Pancreas (tissue), 10 donors: ENCODE data around the gene KAT5. TPM values are rescaled to one million over a fixed set of nuclear protein-coding genes. Genes with fewer than 3 reads are reported as not detected.
"Not testable (repeated sequence)": the region's sequence is repeated elsewhere in the genome, so short reads cannot be mapped to it uniquely, and the experiment has no call there.

Experiments used
- ATAC-seq, 4 donors: fragments of 200-7000 bp; cut with Tn5 transposase; one replicate each; pipeline versions ENCODE4 v1.8.0 to v1.9.1; 2020; ENCODE audit warnings: mild to moderate bottlenecking in 4 of 4, moderate library complexity in 4 of 4
- DNase-seq, 6 donors: peaks; one replicate each; pipeline ENCODE4 v3.0.0-alpha.2; 2020
- FAIRE-seq: peaks from 2 replicates; lab custom pipeline; 2012; peaks lifted over from hg19 to GRCh38; lab: Jason Lieb, UNC
- H3K27ac ChIP-seq, 4 donors: fragments of 200-600 bp; sonication (generic); 1 replicate in 3 of 4; 2 replicates in 1 of 4; pipeline versions ENCODE4 v1.5.0 to v1.8.0; 2020
- H3K27me3 ChIP-seq, 4 donors: fragments of 200-600 bp; one replicate each; pipeline ENCODE4 v1.8.0; 2021
- H3K36me3 ChIP-seq, 3 donors: fragments of 200-600 bp; sonication (generic) in 1 of 3; one replicate each; pipeline versions ENCODE4 v1.5.0 to v1.8.0; 2020 to 2021
- H3K4me1 ChIP-seq, 3 donors: fragments of 200-600 bp; one replicate each; pipeline ENCODE4 v1.8.0; 2021
- H3K4me3 ChIP-seq, 4 donors: fragments of 200-600 bp; sonication (generic) in 2 of 4; one replicate each; pipeline versions ENCODE4 v1.5.0 to v1.8.0; 2020 to 2021
- H3K9me3 ChIP-seq, 4 donors: fragments of 200-600 bp; one replicate each; pipeline ENCODE4 v1.8.0; 2021
- whole genome bisulfite sequencing, 2 donors: extraction: QIAGEN DNeasy Blood & Tissue Kit; methylation state at CpG; one replicate each; pipeline ENCODE4 v1.1.7; 2013; 5-methylcytosine and 5-hydroxymethylcytosine counted together
- intact Hi-C, 3 donors: fragments of 100-400 bp; cut with DNase I; formaldehyde crosslinking; loops; one replicate each; pipeline versions ENCODE4 v1.11.1 to v1.14.2; 2022
- polyA plus RNA-seq, 2 donors: library from polyadenylated mRNA; stranded (reverse); fragments of 200-250 nt; gene quantifications; one replicate each; pipeline ENCODE4 v1.2.3, GENCODE V29; 2013
- total RNA-seq, 6 donors: library from RNA; stranded (reverse); fragmentation: NEBNext Ultra II Directional in 4 of 6; extraction: Animal tissue kit (Norgen Biotek cat#: 25700) in 4 of 6; gene quantifications; one replicate each; pipeline versions ENCODE4 v1.2.1 to v1.2.4, GENCODE V29; 2021 to 2023
- TF ChIP-seq, protein P1 (sequence below), 4 donors: fragments of 200-600 bp; sonication (generic) in 3 of 4; IDR thresholded peaks; one replicate each; pipeline versions ENCODE4 v1.5.0 to v1.8.0; 2021; ENCODE audit warnings: antibody characterized with exemption in 4 of 4
- donor health status: healthy with polysubstance abuse.
- donor health status: DM: no; HTN: no; CAD: no; lungs with moderate emphysema.
- donor health status: DM: no; HTN: no; CAD: no.
- donor health status: control.
- donor health status: control.
- donor health status: Bipolar disorder and iron deficiency.
- donor health status: DM: yes; HTN: yes; CAD: no.
- donor health status: DM: no; HTN: no; CAD: no.
- donor health status: DM: no; HTN: no; CAD: no.
- donor health status: DM: yes; HTN: yes; CAD: no.

KAT5 gene
- total and polyA plus RNA-seq, 8 donors = 26.5 to 99.6 (median 35.7) TPM

DNA sequence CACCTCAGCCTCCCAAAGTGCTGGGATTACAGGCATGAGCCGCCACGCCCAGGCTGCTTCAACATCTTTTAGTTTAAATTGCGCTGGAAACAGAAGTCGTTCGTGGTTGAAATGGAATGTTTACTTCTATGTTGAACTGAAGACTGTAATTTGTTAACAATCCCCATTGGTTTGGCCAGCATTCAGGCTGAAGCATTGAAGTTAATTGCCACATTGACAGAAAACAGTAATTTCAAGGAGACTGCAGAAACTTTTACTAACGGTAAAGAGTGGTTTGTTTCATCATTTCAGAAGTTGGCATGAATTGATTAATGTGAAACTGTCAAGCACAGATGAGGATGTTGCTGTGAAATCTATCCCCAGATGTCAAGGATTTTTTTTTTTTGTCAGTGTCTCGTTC lies 54.5 kb downstream of the KAT5 start:
- Histone ChIP-seq H3K36me3 (no peaks in the 10 kb centered on the region), H3K4me3 (no peak overlapping the region), H3K9me3 (no peaks in the 10 kb centered on the region), H3K4me1 (no peaks in the 10 kb centered on the region), H3K27me3 (no peaks in the 10 kb centered on the region), H3K27ac (no peak overlapping the region)
- TF ChIP-seq, protein P1, sequence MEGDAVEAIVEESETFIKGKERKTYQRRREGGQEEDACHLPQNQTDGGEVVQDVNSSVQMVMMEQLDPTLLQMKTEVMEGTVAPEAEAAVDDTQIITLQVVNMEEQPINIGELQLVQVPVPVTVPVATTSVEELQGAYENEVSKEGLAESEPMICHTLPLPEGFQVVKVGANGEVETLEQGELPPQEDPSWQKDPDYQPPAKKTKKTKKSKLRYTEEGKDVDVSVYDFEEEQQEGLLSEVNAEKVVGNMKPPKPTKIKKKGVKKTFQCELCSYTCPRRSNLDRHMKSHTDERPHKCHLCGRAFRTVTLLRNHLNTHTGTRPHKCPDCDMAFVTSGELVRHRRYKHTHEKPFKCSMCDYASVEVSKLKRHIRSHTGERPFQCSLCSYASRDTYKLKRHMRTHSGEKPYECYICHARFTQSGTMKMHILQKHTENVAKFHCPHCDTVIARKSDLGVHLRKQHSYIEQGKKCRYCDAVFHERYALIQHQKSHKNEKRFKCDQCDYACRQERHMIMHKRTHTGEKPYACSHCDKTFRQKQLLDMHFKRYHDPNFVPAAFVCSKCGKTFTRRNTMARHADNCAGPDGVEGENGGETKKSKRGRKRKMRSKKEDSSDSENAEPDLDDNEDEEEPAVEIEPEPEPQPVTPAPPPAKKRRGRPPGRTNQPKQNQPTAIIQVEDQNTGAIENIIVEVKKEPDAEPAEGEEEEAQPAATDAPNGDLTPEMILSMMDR (IDR thresholded peaks at IDR 0.05) = no peak
- WGBS, 2 donors = 67 to 76% methylated on average over 7 of the region's 7 CpGs
- ATAC-seq (no peak), FAIRE-seq (no peak), DNase-seq (no peak)
- intact Hi-C loops = no loop called here

DNA sequence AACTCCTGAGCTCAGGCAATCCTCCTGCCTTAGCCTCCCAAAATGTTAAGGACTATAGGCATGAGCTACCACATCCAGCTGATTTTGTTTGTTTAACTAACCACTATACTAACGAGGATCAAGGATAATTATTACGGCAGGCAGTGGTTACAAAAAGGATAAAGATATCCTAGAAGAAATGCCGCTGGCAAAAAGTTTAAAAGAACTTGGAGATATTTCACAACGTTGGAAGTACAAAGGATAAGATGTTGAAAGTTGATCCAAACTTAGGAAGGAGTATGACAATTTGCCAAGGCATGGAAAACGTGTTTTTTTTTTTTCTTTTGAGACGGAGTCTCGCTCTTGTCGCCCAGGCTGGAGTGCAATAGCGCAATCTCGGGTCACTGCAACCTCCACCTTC lies 55.4 kb downstream of the KAT5 start:
- FAIRE-seq (no peak), DNase-seq (no peak), ATAC-seq (no peak)
- intact Hi-C loops = no loop called here
- Histone ChIP-seq H3K4me3 (no peak overlapping the region), H3K36me3 (no peaks in the 10 kb centered on the region), H3K9me3 (no peaks in the 10 kb centered on the region), H3K4me1 (peaks cover 0 to 4% (median 0%) of the 10 kb centered on the region in 3 donors), H3K27ac (no peak overlapping the region), H3K27me3 (no peaks in the 10 kb centered on the region)
- TF ChIP-seq, protein P1 (IDR thresholded peaks at IDR 0.05) = no peak
- 76 to 82% methylated on average over 10 of the region's 10 CpGs for WGBS, 2 donors

DNA sequence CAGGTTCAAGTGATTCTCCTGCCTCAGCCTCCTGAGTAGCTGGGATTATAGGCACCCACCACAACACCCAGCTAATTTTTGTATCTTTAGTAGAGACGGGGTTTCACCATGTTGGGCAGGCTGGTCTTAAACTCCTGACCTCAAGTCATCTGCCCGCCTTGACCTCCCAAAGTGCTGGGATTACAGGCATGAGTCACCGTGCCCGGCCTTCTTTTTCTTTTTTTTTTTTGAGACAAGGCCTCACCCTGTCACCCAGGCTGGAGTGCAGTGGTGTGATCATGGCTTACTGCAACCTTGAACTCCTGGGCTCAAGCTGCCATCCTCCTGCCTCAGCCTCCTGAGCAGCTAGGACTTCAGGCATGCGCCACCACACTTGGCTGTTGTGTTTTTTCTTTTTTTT lies 55.8 kb downstream of the KAT5 start:
- 86 to 91% methylated on average over 5 of the region's 5 CpGs for WGBS, 2 donors
- H3K9me3 ChIP-seq, H3K27ac ChIP-seq, FAIRE-seq, DNase-seq, H3K4me3 ChIP-seq, H3K4me1 ChIP-seq, H3K27me3 ChIP-seq, H3K36me3 ChIP-seq, ATAC-seq, intact Hi-C loops: not testable (repeated sequence)

Other genes with a start within 250 kb of the KAT5 start
- gene MALAT1, start 213.2 kb upstream of the KAT5 start, total RNA-seq = 1,000 to 10,000 TPM; 2,360 to 5,615 (median 3,481) TPM
- gene MALAT1, start 213.2 kb upstream of the KAT5 start, polyA plus RNA-seq = 1,000 to 10,000 TPM in 1 of 2 donors, 100 to 1,000 TPM in 1; 251 to 2,313 TPM
- gene SCYL1, start 187.2 kb upstream of the KAT5 start, total RNA-seq = 10 to 100 TPM; 40.1 to 49.4 (median 41.2) TPM
- gene SCYL1, start 187.2 kb upstream of the KAT5 start, polyA plus RNA-seq = 10 to 100 TPM; 68.9 to 83.9 TPM
- gene LTBP3, start 153.9 kb upstream of the KAT5 start, total RNA-seq = 100 to 1,000 TPM in 1 of 6 donors, 10 to 100 TPM in 5; 44.7 to 119 (median 63.4) TPM
- gene LTBP3, start 153.9 kb upstream of the KAT5 start, polyA plus RNA-seq = 100 to 1,000 TPM; 118 to 151 TPM
- 10 to 100 TPM; 17.8 to 29.1 (median 20.1) TPM for gene ZNRD2, start 141.8 kb upstream of the KAT5 start, total RNA-seq
- 10 to 100 TPM; 32.5 to 34.8 TPM for gene ZNRD2, start 141.8 kb upstream of the KAT5 start, polyA plus RNA-seq
- 10 to 100 TPM; 22.7 to 45.9 (median 28.6) TPM for gene FAM89B, start 139.7 kb upstream of the KAT5 start, total RNA-seq
- gene FAM89B, start 139.7 kb upstream of the KAT5 start, polyA plus RNA-seq = 10 to 100 TPM; 37.3 to 49.1 TPM
- gene EHBP1L1, start 136.2 kb upstream of the KAT5 start, total RNA-seq = 10 to 100 TPM in 4 of 6 donors, 1 to 10 TPM in 2; 6.5 to 26.2 (median 11.2) TPM
- gene EHBP1L1, start 136.2 kb upstream of the KAT5 start, polyA plus RNA-seq = 10 to 100 TPM; 25.0 to 34.2 TPM
- under 1 TPM in 3 of 6 donors, not detected in 3; 0.19 to 0.84 (median 0.28) TPM for gene KCNK7, start 116.5 kb upstream of the KAT5 start, total RNA-seq
- gene KCNK7, start 116.5 kb upstream of the KAT5 start, polyA plus RNA-seq = 1 to 10 TPM in 1 of 2 donors, under 1 TPM in 1; 0.91 to 1.6 TPM
- 10 to 100 TPM; 23.2 to 40.6 (median 26.7) TPM for gene MAP3K11, start 98.0 kb upstream of the KAT5 start, total RNA-seq
- gene MAP3K11, start 98.0 kb upstream of the KAT5 start, polyA plus RNA-seq = 10 to 100 TPM; 75.5 to 84.7 TPM
- gene PCNX3, start 96.5 kb upstream of the KAT5 start, total RNA-seq = 10 to 100 TPM; 13.5 to 21.5 (median 17.3) TPM
- gene PCNX3, start 96.5 kb upstream of the KAT5 start, polyA plus RNA-seq = 10 to 100 TPM; 21.7 to 26.3 TPM
- gene SIPA1, start 74.2 kb upstream of the KAT5 start, total RNA-seq = 10 to 100 TPM; 11.2 to 38.2 (median 21.2) TPM
- 10 to 100 TPM; 42.3 to 52.2 TPM for gene SIPA1, start 74.2 kb upstream of the KAT5 start, polyA plus RNA-seq
- gene RELA, start 49.3 kb upstream of the KAT5 start, total RNA-seq = 10 to 100 TPM; 29.8 to 42.2 (median 34.6) TPM
- 10 to 100 TPM; 37.3 to 46.6 TPM for gene RELA, start 49.3 kb upstream of the KAT5 start, polyA plus RNA-seq
- gene RNASEH2C, start 8.5 kb downstream of the KAT5 start, total RNA-seq = 10 to 100 TPM; 16.1 to 29.3 (median 20.4) TPM
- 10 to 100 TPM; 37.1 to 49.3 TPM for gene RNASEH2C, start 8.5 kb downstream of the KAT5 start, polyA plus RNA-seq
- 10 to 100 TPM; 10.2 to 12.7 (median 11.5) TPM for gene AP5B1, start 68.7 kb downstream of the KAT5 start, total RNA-seq
- 10 to 100 TPM in 1 of 2 donors, 1 to 10 TPM in 1; 4.2 to 10.4 TPM for gene AP5B1, start 68.7 kb downstream of the KAT5 start, polyA plus RNA-seq
- gene OVOL1, start 74.8 kb downstream of the KAT5 start, total RNA-seq = 1 to 10 TPM; 1.1 to 5.6 (median 1.8) TPM
- 1 to 10 TPM; 1.9 TPM for gene OVOL1, start 74.8 kb downstream of the KAT5 start, polyA plus RNA-seq
- gene SNX32, start 121.7 kb downstream of the KAT5 start, total RNA-seq = under 1 TPM in 4 of 6 donors, not detected in 2; 0.12 to 0.75 (median 0.43) TPM
- gene SNX32, start 121.7 kb downstream of the KAT5 start, polyA plus RNA-seq = under 1 TPM; 0.23 to 0.30 TPM
- gene CFL1, start 145.9 kb downstream of the KAT5 start, total RNA-seq = 100 to 1,000 TPM in 4 of 6 donors, 10 to 100 TPM in 2; 87.8 to 311 (median 148) TPM
- 100 to 1,000 TPM; 164 to 231 TPM for gene CFL1, start 145.9 kb downstream of the KAT5 start, polyA plus RNA-seq
- 10 to 100 TPM; 12.7 to 29.5 (median 18.0) TPM for gene MUS81, start 148.2 kb downstream of the KAT5 start, total RNA-seq
- gene MUS81, start 148.2 kb downstream of the KAT5 start, polyA plus RNA-seq = 10 to 100 TPM; 60.7 to 62.6 TPM
- gene EFEMP2, start 160.5 kb downstream of the KAT5 start, total RNA-seq = 10 to 100 TPM; 11.3 to 40.6 (median 14.9) TPM
- gene EFEMP2, start 160.5 kb downstream of the KAT5 start, polyA plus RNA-seq = 10 to 100 TPM; 38.3 to 51.0 TPM
- under 1 TPM in 5 of 6 donors, not detected in 1; 0.14 to 0.72 (median 0.46) TPM for gene CTSW, start 167.6 kb downstream of the KAT5 start, total RNA-seq
- gene CTSW, start 167.6 kb downstream of the KAT5 start, polyA plus RNA-seq = under 1 TPM; 0.31 to 0.65 TPM
- gene FIBP, start 176.2 kb downstream of the KAT5 start, total RNA-seq = 10 to 100 TPM; 18.0 to 28.5 (median 22.7) TPM
- gene FIBP, start 176.2 kb downstream of the KAT5 start, polyA plus RNA-seq = 10 to 100 TPM; 35.0 to 56.2 TPM
- gene CCDC85B, start 178.4 kb downstream of the KAT5 start, total RNA-seq = 10 to 100 TPM in 3 of 6 donors, 1 to 10 TPM in 3; 7.7 to 18.9 (median 10.1) TPM
- gene CCDC85B, start 178.4 kb downstream of the KAT5 start, polyA plus RNA-seq = 10 to 100 TPM; 13.8 to 22.4 TPM
- 1 to 10 TPM in 1 of 6 donors, under 1 TPM in 5; 0.19 to 1.2 (median 0.45) TPM for gene FOSL1, start 188.1 kb downstream of the KAT5 start, total RNA-seq
- 1 to 10 TPM; 2.2 to 4.3 TPM for gene FOSL1, start 188.1 kb downstream of the KAT5 start, polyA plus RNA-seq
- gene C11orf68, start 206.8 kb downstream of the KAT5 start, total RNA-seq = 10 to 100 TPM; 10.2 to 19.4 (median 13.4) TPM
- gene C11orf68, start 206.8 kb downstream of the KAT5 start, polyA plus RNA-seq = 10 to 100 TPM; 14.3 to 20.8 TPM
- 10 to 100 TPM; 20.4 to 31.7 (median 25.1) TPM for gene DRAP1, start 207.2 kb downstream of the KAT5 start, total RNA-seq
- 10 to 100 TPM; 58.5 to 58.8 TPM for gene DRAP1, start 207.2 kb downstream of the KAT5 start, polyA plus RNA-seq
- gene TSGA10IP, start 233.2 kb downstream of the KAT5 start, total RNA-seq = under 1 TPM in 1 of 6 donors, not detected in 5; 0.19 TPM
- not detected for gene TSGA10IP, start 233.2 kb downstream of the KAT5 start, polyA plus RNA-seq
- 10 to 100 TPM; 19.2 to 28.2 (median 22.0) TPM for gene SART1, start 249.5 kb downstream of the KAT5 start, total RNA-seq
- 10 to 100 TPM; 73.9 to 98.5 TPM for gene SART1, start 249.5 kb downstream of the KAT5 start, polyA plus RNA-seq